ENCODE results near the gene LIMCH1. TPM values are rescaled to one million over a fixed set of nuclear protein-coding genes. Genes with fewer than 3 reads are reported as not detected.
"Not testable (repeated sequence)": the region's sequence is repeated elsewhere in the genome, so short reads cannot be mapped to it uniquely, and the experiment has no call there.

The LIMCH1 gene
- polyA plus RNA-seq, 1 donor: 121 TPM

DNA sequence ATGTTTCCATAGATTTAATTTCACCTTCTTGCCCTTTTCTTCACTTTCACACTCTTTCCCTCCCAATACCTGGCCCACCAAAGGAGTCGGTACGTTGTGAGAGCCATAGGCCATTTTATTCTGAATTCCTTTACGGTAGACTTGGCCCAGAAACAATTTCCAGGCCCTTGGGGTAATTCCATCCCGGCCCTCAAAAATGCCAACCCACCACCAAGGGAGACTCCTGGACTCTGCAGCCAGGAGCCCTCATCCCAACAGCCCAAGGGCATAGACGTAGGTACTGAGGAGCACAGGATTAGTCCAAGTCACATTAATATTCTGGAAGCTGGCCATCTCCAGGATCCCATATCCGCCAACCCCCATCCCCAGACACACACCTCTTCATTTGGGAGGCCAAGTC lies 102.9 kb downstream of the LIMCH1 start:
- no peak for DNase-seq

DNA sequence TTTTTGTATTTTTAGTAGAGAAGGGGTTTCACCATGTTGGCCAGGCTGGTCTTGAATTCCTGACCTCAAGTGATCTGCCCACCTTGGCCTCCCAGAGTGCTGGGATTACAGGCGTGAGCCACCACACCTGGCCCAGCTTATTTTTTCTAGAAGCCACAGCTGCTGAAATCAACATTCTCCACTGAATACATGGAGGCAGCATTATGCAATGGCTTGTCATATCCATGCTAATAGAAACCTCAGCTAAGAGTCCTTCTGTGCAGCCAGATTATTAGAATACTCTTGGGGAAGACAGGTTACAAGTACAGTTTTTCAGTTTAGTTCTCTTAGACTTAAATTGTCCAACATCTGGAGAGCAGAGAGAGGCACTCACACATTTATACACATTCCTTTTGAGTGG lies 104.8 kb downstream of the LIMCH1 start:
- not testable (repeated sequence) for DNase-seq

DNA sequence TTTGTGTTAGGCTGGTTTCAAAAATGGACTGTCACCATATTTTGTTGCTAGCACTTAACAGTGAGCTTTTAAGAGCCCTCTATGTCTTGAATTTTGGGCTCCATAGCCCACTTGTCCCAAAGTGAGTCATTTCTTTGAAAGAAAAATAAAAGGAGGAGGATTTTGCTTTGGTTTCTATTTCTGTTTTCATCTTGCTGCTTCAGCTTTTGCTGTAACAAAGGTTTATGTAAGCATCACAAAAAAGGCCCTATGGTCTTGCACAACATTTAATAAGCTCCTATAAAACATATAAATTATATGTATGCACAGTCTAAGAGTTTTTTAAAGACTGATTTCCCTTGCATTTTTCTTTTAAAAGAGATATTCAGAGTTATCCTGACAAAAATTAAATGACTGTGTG lies 105.4 kb downstream of the LIMCH1 start:
- no peak for DNase-seq

- peak; percentile 74 for DNase-seq
These were observed 106.4 kb downstream of the LIMCH1 start for GRCh38 chr4:41644288-41644914.

GRCh38 chr4:41644915-41645295 lies 106.9 kb downstream of the LIMCH1 start:
- DNase-seq: no peak

GRCh38 chr4:41645728-41646390 lies 107.9 kb downstream of the LIMCH1 start:
- DNase-seq: no peak

DNA sequence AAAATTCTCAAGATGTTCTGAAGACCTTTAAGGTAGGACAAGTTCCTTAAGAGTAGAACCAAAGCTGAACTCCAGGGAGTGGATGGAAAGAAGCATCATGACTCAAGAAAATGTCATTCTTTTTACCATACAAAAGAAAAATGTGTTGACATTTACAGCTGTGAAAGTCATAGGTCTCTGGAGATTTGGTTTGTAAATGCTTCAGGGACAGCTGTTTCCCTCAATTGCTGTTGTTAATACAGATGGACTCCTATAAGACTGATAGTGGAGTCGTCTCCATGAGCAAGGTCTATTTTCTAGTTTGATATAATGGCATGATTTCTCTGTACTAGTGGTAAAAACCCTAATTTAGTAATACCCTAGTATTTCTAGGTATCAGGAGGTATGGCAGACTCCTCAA lies 108.9 kb downstream of the LIMCH1 start:
- no peak for DNase-seq

DNA sequence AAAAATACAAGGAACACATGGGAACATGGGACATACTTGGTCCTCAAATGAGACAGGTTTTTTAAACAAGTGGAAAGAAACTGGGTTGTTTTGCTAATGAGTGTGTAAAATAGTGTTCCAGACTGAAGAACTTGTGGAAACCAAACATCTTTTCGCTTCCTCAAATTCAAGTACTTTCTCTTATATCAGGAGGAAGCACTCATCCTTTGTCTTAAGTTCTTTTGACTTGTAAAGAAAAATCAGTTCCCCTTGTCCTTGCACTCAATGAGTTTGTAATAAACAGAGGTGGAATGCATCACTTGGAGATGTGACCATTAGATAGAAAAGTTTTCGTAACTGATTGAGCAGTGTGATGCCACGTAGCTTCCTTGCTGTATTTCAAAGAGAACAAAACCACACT lies 109.4 kb downstream of the LIMCH1 start:
- no peak for DNase-seq

DNA sequence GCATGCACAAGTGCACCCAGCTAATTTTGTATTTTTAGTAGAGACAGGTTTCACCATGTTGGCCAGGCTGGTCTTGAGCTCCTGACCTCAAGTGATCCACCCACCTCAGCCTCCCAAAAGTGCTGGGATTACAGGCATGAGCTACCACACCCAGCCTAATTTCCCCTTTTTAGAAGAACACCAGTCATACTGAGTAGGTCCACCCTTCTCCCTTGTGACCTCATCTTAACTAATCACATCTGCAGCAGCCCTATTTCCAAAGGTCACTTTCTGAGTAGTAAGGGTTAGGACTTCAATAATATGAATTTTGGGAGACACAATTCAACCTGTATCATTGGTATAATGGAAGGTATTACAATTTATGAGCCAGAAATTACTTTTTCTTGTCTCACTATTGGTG lies 113.2 kb downstream of the LIMCH1 start:
- not testable (repeated sequence) for DNase-seq

- no peak for DNase-seq
These were observed 115.0 kb downstream of the LIMCH1 start for GRCh38 chr4:41652971-41653370.

DNA sequence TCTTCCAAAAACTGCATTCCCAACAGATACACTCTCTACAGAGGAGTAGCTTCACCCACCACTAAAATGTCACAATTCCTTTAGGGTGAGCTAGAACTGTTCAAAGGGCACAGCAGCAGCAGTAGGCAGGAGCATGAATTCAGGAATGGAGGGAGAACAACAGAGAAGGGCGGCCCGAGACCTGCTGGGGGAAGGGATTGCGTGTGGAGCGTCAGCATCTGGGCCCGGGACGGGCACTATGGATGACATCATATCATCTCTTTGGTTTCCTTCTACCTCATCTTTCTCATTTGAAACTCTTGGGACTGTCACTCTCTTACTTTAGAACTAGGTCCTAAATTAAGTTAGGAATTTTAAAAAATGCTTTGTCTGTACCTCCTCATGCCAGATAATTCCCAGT lies 115.6 kb downstream of the LIMCH1 start:
- no peak for DNase-seq

GRCh38 chr4:41655177-41655576 lies 117.2 kb downstream of the LIMCH1 start:
- DNase-seq: no peak

- DNase-seq: no peak
These were observed 118.1 kb downstream of the LIMCH1 start for GRCh38 chr4:41656106-41656505.

GRCh38 chr4:41656572-41657520 lies 118.9 kb downstream of the LIMCH1 start:
- no peak for DNase-seq

DNA sequence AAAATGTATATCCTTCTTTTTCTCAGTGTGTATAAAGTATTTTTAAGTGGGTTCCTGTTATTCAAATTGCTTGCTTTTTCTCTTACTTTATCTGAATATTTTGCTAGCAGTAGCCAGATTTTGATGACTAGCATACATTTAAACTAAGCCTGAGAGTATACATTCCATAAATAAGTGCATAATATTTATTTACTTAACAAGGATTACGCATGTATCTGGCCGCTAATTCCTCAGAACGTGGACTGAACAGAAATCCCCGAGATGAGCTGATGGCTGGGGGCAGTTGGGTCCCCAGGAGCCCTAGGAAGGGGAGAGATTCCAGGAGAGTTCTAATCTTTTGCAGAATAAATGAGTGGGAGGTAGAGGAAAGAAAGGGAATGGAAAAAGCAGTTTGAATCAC lies 119.6 kb downstream of the LIMCH1 start:
- no peak for DNase-seq

DNA sequence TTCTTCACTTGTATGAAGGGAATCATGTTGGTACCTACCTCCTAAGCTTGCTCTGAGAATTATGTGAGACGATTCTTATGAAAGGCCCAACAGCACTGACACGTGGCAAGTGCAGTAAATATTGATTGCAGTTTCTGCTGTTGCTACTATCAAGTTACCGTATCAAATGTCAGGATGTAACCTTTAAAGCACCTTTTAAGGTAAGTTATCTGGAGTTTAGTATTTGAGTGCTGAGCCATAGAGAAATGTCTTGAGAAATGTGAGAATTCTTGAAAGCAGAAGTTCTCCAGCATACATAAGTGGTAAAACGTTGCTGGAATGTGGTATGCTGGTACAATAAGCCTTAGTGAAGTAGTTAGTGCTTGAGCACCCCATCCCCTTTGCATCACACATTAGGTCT lies 120.2 kb downstream of the LIMCH1 start:
- no peak for DNase-seq

GRCh38 chr4:41660352-41660751 lies 122.4 kb downstream of the LIMCH1 start:
- no peak for DNase-seq

- peak; percentile 61 for DNase-seq
These were observed 123.6 kb downstream of the LIMCH1 start for GRCh38 chr4:41661442-41662076.

DNA sequence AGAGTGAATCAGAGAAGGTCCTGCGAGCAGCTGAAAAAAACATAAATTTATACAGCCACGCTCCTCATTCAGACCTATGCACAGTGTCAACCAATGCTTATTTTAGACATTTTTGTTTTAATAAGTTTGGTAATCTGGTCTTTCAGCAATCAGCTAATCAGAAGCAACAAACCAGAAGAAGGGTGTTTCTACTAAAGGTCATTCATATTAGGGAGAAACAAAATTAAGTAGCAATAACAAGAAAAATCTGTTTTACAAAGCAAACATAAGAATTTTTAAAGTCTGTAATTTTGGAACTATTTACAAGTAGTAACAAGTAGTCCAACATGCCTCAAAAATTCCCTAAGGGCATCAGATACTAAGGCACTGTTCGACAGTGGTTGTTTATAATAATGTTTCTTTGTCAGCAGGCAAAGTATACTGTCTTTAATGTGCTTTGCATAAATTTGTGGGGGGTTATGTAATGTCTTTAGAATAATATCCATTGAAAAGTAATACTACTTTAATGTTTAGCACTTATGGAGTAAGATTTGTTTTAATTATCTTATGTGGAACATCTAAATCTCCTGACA lies 127.8 kb downstream of the LIMCH1 start:
- DNase-seq: no peak

DNA sequence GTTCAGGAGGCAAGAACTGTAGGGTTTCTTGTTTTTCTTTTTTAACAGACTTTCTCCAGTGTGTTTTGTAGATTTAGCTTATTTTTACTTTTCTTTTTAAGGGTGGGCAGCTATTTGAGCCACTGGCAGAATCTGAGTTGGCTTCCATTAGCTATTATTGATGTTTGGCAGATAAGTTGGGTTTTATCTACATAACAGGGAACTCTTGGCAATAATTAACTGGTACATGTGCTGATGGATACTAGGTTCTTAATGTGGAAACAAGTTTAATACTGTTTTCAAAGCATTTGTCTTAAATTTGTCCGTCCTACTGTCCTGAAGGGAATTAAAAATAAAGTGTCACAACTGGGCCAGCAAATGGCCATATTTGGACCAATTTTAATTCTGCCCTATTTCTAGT lies 130.1 kb downstream of the LIMCH1 start:
- no peak for DNase-seq

DNA sequence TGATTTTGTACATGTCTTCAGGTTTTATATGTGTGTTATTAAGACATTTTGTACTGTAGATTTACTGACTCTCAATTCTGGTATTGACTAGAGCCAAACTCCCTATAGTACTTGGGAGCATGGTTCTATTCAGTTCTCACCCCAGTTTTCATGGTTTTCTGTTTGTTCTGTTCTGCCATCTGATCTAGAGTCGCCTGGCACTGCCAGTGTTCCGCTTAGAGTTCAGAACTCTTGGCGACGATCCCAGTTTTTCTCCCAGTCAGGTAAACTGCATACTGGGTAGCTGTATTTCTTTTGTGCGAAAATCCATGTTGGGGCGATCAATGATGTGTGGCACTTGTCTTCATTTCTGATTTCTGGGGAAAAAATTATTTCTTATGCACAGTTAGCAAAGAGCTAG lies 132.6 kb downstream of the LIMCH1 start:
- no peak for DNase-seq

GRCh38 chr4:41670982-41671381 lies 133.0 kb downstream of the LIMCH1 start:
- DNase-seq: no peak
